GM12878 (cell line): ENCODE data around the gene SCGB1C2.

Experiments
- BCL3 ChIP-seq: IDR thresholded peaks from 2 replicates; pipeline ENCODE4 v1.6.1; 2011; ENCODE audit warnings: borderline replicate concordance, low read depth, mild to moderate bottlenecking, moderate library complexity, low read length; ENCODE audit not compliant: insufficient read depth, poor library complexity, severe bottlenecking
- CHD1 ChIP-seq: IDR thresholded peaks from 2 replicates; pipeline ENCODE4 v1.6.1; 2012; ENCODE audit warnings: low read depth, low read length, improper control_type of control experiment
- CHD4 ChIP-seq: fragments of 200-600 bp; sonication (generic); IDR thresholded peaks from 2 replicates; pipeline ENCODE4 v1.6.1; 2016; ENCODE audit warnings: mild to moderate bottlenecking
- CTCF ChIP-seq, 3 experiments: IDR thresholded peaks in 2 of 3; conservative IDR thresholded peaks in 1 of 3; 2 replicates each; pipeline ENCODE4 v1.5.1; 2011; ENCODE audit warnings: low read depth in 3 of 3, low read length in 3 of 3, mild to moderate bottlenecking in 3 of 3, control low read depth in 2 of 3, moderate library complexity in 2 of 3, inconsistent platforms in 1 of 3, mixed read lengths in 1 of 3; ENCODE audit not compliant: control insufficient read depth in 2 of 3, insufficient read depth in 1 of 3; ENCODE audit errors: extremely low read depth in 1 of 3
- EP300 ChIP-seq, 2 experiments: fragments of 150-350 bp in 1 of 2; IDR thresholded peaks; 2 replicates each; pipeline ENCODE4 v1.6.1; 2011 to 2012; ENCODE audit warnings: low read depth in 2 of 2, low read length in 2 of 2, borderline replicate concordance in 1 of 2, improper control_type of control experiment in 1 of 2, inconsistent platforms in 1 of 2; ENCODE audit not compliant: control insufficient read depth in 1 of 2
- JUNB ChIP-seq: IDR thresholded peaks from 2 replicates; pipeline ENCODE4 v1.6.1; 2016; ENCODE audit warnings: antibody characterized with exemption, mild to moderate bottlenecking
- MXI1 ChIP-seq: fragments of 150-350 bp; IDR thresholded peaks from 2 replicates; pipeline ENCODE4 v1.6.1; 2011; ENCODE audit warnings: low read depth, mild to moderate bottlenecking, inconsistent platforms, low read length, improper control_type of control experiment
- REST ChIP-seq: IDR thresholded peaks from 2 replicates; pipeline ENCODE4 v1.6.1; 2012; ENCODE audit warnings: mild to moderate bottlenecking, low read depth, low read length
- YY1 ChIP-seq: IDR thresholded peaks from 2 replicates; pipeline ENCODE4 v1.6.1; 2011; ENCODE audit warnings: low read depth, mild to moderate bottlenecking, low read length
- ZBTB4 ChIP-seq: fragments of 450-650 bp; formaldehyde crosslinking; IDR thresholded peaks from 2 replicates; pipeline ENCODE4 v1.4.0; 2022; ENCODE audit warnings: mild to moderate bottlenecking, moderate library complexity

GRCh38 chr17:151886-152859, 14.8 kb downstream of the SCGB1C2 start:
- TF ChIP-seq CTCF (IDR thresholded peaks at IDR 0.05 in 2 of 3, conservative IDR thresholded peaks at IDR 0.05 in 1 of 3; ENCODE audit: control insufficient read depth in 2 of 3, extremely low read depth in 1 of 3, insufficient read depth in 1 of 3, low read depth in 3 of 3, low read length in 3 of 3) (no peak), EP300 (IDR thresholded peaks at IDR 0.05; ENCODE audit: borderline replicate concordance in 1 of 2, control insufficient read depth in 1 of 2, low read depth in 2 of 2, low read length in 2 of 2) (no peak), YY1 (no peak), ZBTB4 (no peak), MXI1 (no peak), REST (no peak), CHD4 (no peak), JUNB (no peak), BCL3 (no peak), CHD1 (no peak)
